A549 (cell line): ENCODE data around the gene PSME3. TPM values are rescaled to one million over a fixed set of nuclear protein-coding genes. Genes with fewer than 3 reads are reported as not detected.

Source experiments
- ATAC-seq, 2 experiments: fragments of 200-7000 bp in 1 of 2; fragments of >200 bp in 1 of 2; cut with Nextera tagmentation in 1 of 2; cut with Tn5 transposase in 1 of 2; 3 replicates each; pipeline versions ENCODE4 v1.8.0 to v1.9.1; 2018 to 2020; ENCODE audit warnings: mild to moderate bottlenecking in 1 of 2, moderate library complexity in 1 of 2
- CTCF ChIA-PET: fragments of 300-600 bp; sonication (Branson Sonifier 250); formaldehyde crosslinking; extraction: SDS; loops from one replicate; lab custom pipeline; 2021; ENCODE audit warnings: antibody characterized with exemption, inconsistent platforms; lab: Yijun Ruan, JAX
- POLR2A ChIA-PET: fragments of 350-600 bp; formaldehyde crosslinking; extraction: SDS; loops from one replicate; lab custom pipeline; 2021; ENCODE audit warnings: antibody characterized with exemption, inconsistent platforms; lab: Yijun Ruan, JAX
- DNase-seq, 2 experiments: peaks; one replicate each; pipeline versions ENCODE4 v3.0.0 to v3.0.0-alpha.2; 2011 to 2016; ENCODE audit warnings: low read depth in 1 of 2, low spot score in 1 of 2
- FAIRE-seq: peaks from 2 replicates; lab custom pipeline; 2011; peaks lifted over from hg19 to GRCh38; lab: Jason Lieb, UNC
- H3K27ac ChIP-seq, 2 experiments: fragments of >200 bp; sonication (Bioruptor Twin); formaldehyde crosslinking; 3 replicates each; pipeline ENCODE4 v1.5.1; 2016 to 2017
- H3K4me1 ChIP-seq: fragments of >200 bp; sonication (Bioruptor Twin); formaldehyde crosslinking; 3 replicates; pipeline ENCODE4 v1.6.1; 2016
- H3K4me2 ChIP-seq: fragments of >200 bp; sonication (Bioruptor Twin); formaldehyde crosslinking; 3 replicates; pipeline ENCODE4 v1.6.1; 2016
- H3K4me3 ChIP-seq: fragments of >200 bp; sonication (Bioruptor Twin); formaldehyde crosslinking; 3 replicates; pipeline ENCODE4 v1.5.1; 2016
- H3K9me3 ChIP-seq: fragments of >200 bp; sonication (Bioruptor Twin); formaldehyde crosslinking; 3 replicates; pipeline ENCODE4 v1.6.1; 2016
- BHLHE40 ChIP-seq: IDR thresholded peaks from 2 replicates; pipeline ENCODE4 v1.6.1; 2012; ENCODE audit warnings: low read depth, low read length, inconsistent platforms
- CBX2 ChIP-seq: fragments of 200-600 bp; sonication (generic); IDR thresholded peaks from 2 replicates; pipeline ENCODE4 v1.6.1; 2016; ENCODE audit warnings: low read depth, mild to moderate bottlenecking, borderline replicate concordance
- CHD2 ChIP-seq: fragments of 150-350 bp; IDR thresholded peaks from 2 replicates; pipeline ENCODE4 v1.6.1; 2014; ENCODE audit warnings: low read length; ENCODE audit not compliant: partially characterized antibody
- CTCF ChIP-seq: fragments of >200 bp; sonication (Bioruptor Twin); formaldehyde crosslinking; IDR thresholded peaks from 3 replicates; pipeline ENCODE4 v1.5.1; 2016
- E2F6 ChIP-seq: IDR thresholded peaks from 2 replicates; pipeline ENCODE4 v1.6.1; 2012; ENCODE audit warnings: low read depth, borderline replicate concordance
- EHMT2 ChIP-seq: fragments of 200-600 bp; sonication (generic); IDR thresholded peaks from 2 replicates; pipeline ENCODE4 v1.6.1; 2016; ENCODE audit warnings: antibody characterized with exemption, low read depth, mild to moderate bottlenecking, moderate library complexity
- EP300 ChIP-seq, 2 experiments: fragments of >200 bp; sonication (Bioruptor Twin); formaldehyde crosslinking; IDR thresholded peaks; 2 replicates in 1 of 2; 3 replicates in 1 of 2; pipeline ENCODE4 v1.6.1; 2016 to 2017
- ESRRA ChIP-seq: fragments of 150-350 bp; IDR thresholded peaks from 2 replicates; pipeline ENCODE4 v1.6.1; 2014; ENCODE audit warnings: mild to moderate bottlenecking, low read length, borderline replicate concordance
- FOSL2 ChIP-seq, 2 experiments: fragments of 450-650 bp in 1 of 2; fragments of >200 bp in 1 of 2; sonication (Bioruptor Twin) in 1 of 2; formaldehyde crosslinking; IDR thresholded peaks; 2 replicates each; pipeline versions ENCODE4 v1.5.0 to v1.6.1; 2016 to 2020; ENCODE audit warnings: mild to moderate bottlenecking in 1 of 2, moderate library complexity in 1 of 2
- FOXS1 ChIP-seq: fragments of 250-450 bp; sonication (Bioruptor Pico); IDR thresholded peaks from 2 replicates; pipeline ENCODE4 v1.5.0; 2020; ENCODE audit warnings: mild to moderate bottlenecking, moderate library complexity
- HES2 ChIP-seq: fragments of >200 bp; sonication (Bioruptor Twin); formaldehyde crosslinking; IDR thresholded peaks from 2 replicates; pipeline ENCODE4 v1.6.1; 2016
- HOXA7 ChIP-seq: fragments of 250-450 bp; sonication (Bioruptor Pico); IDR thresholded peaks from 2 replicates; pipeline ENCODE4 v1.5.0; 2020; ENCODE audit warnings: mild to moderate bottlenecking, moderate library complexity
- HOXB5 ChIP-seq: fragments of 250-450 bp; sonication (Bioruptor Pico); IDR thresholded peaks from 2 replicates; pipeline ENCODE4 v1.5.0; 2020; ENCODE audit warnings: mild to moderate bottlenecking, moderate library complexity
- NFE2L2 ChIP-seq: fragments of 150-350 bp; conservative IDR thresholded peaks from 2 replicates; pipeline ENCODE4 v1.6.1; 2014; ENCODE audit warnings: low read length
- PBX3 ChIP-seq: IDR thresholded peaks from 2 replicates; pipeline ENCODE4 v1.6.1; 2012
- PHF8 ChIP-seq: fragments of 200-600 bp; sonication (generic); IDR thresholded peaks from 2 replicates; pipeline ENCODE4 v1.6.1; 2016; ENCODE audit warnings: low read depth, mild to moderate bottlenecking, antibody characterized with exemption, moderate library complexity, borderline replicate concordance
- POLR2A ChIP-seq: IDR thresholded peaks from 2 replicates; pipeline ENCODE4 v1.6.1; 2012; ENCODE audit warnings: mild to moderate bottlenecking, low read length
- RCOR1 ChIP-seq: fragments of 150-350 bp; IDR thresholded peaks from 2 replicates; pipeline ENCODE4 v1.6.1; 2014; ENCODE audit warnings: antibody characterized with exemption, low read length, low read depth
- SMC3 ChIP-seq: fragments of >200 bp; sonication (Bioruptor Twin); formaldehyde crosslinking; IDR thresholded peaks from 3 replicates; pipeline ENCODE4 v1.6.1; 2018; ENCODE audit warnings: inconsistent platforms
- ZFP36 ChIP-seq: fragments of 450-650 bp; IDR thresholded peaks from 2 replicates; pipeline ENCODE4 v1.6.1; 2014; ENCODE audit warnings: borderline replicate concordance; ENCODE audit not compliant: partially characterized antibody
- ZNF302 ChIP-seq: fragments of 250-450 bp; sonication (Bioruptor Pico); IDR thresholded peaks from 2 replicates; pipeline ENCODE4 v1.9.0; 2021; ENCODE audit warnings: inconsistent platforms, mild to moderate bottlenecking, moderate library complexity
- ZSCAN20 ChIP-seq: fragments of 250-450 bp; sonication (Bioruptor Pico); IDR thresholded peaks from 2 replicates; pipeline ENCODE4 v1.8.0; 2022; ENCODE audit warnings: mild to moderate bottlenecking, moderate library complexity
- WGBS: methylation state at CpG from one replicate; pipeline ENCODE4 v1.1.6; 2017; ENCODE audit errors: missing lambda C conversion rate; 5-methylcytosine and 5-hydroxymethylcytosine counted together
- polyA plus RNA-seq, 4 experiments: library from polyadenylated mRNA; depleted of rRNA in 3 of 4; stranded (reverse); fragments of >200 nt; fragmentation: RNase III in 1 of 4; extraction: RNeasy Plus Mini Kit Qiagen cat#74134 plus additional on column Dnase treatment in 1 of 4; gene quantifications; 2 replicates in 3 of 4; 3 replicates in 1 of 4; pipeline ENCODE4 v1.2.3, GENCODE V29; 2011 to 2017

The PSME3 gene
- polyA plus RNA-seq, 2 of the 4 experiments (the other 2 are of a cell fraction), result 223 to 257 TPM

GRCh38 chr17:42830971-42831370 is 2.2 kb upstream of the PSME3 start:
- Histone ChIP-seq H3K27ac (no peak overlapping the region), H3K4me2 (no peak overlapping the region), H3K4me1 (peaks cover 22% of the 10 kb centered on the region), H3K4me3 (no peak overlapping the region), H3K9me3 (no peaks in the 10 kb centered on the region)
- ChIA-PET POLR2A (interaction anchor here (1.2 kb wide), 1 partner anchor 253 kb away, joined by 3 read pairs; no protein-coding TSS in a partner anchor), CTCF (interaction anchor here (1.0 to 6.4 kb wide), 3 partner anchors 11 to 65 kb away, joined by 3 to 81 read pairs (median 11); partner anchors contain the start of gene AOC2)
- no peak for ATAC-seq
- FAIRE-seq, result no peak
- TF ChIP-seq ZSCAN20, result no peak
- no peak for TF ChIP-seq HOXB5
- TF ChIP-seq ESRRA, result no peak
- TF ChIP-seq NFE2L2, result no peak
- no peak for TF ChIP-seq ZNF302 (CRISPR knock-in tag)
- no peak for TF ChIP-seq CTCF
- TF ChIP-seq FOXS1, result no peak
- no peak for TF ChIP-seq POLR2A
- DNase-seq, result no peak

GRCh38 chr17:42832213-42832933 is 824 bp upstream of the PSME3 start:
- DNase-seq (peak in 1 of 2 experiments; percentile 27), FAIRE-seq (no peak), ATAC-seq (peak; percentile 19 to 43; a peak in 5 of 6 replicates)
- TF ChIP-seq BHLHE40, result no peak
- no peak for TF ChIP-seq FOSL2 (IDR thresholded peaks at IDR 0.05)
- peak; percentile 14; the same call in 1 of the 2 replicates for TF ChIP-seq FOSL2 (CRISPR knock-in tag; IDR thresholded peaks at IDR 0.05)
- TF ChIP-seq HOXA7 (CRISPR knock-in tag), result peak; percentile 57; the same call in 1 of the 2 replicates
- ChIA-PET CTCF (interaction anchor here (0.7 to 6.4 kb wide), 14 partner anchors 10 to 284 kb away, joined by 3 to 81 read pairs (median 6); partner anchors contain the start of genes AOC2, BECN1 and PSMC3IP), POLR2A (interaction anchor here (2.0 to 2.3 kb wide), 2 partner anchors 8 to 166 kb away, joined by 8 to 30 read pairs; partner anchors contain the start of genes BECN1 and RPL27)
- 46% methylated on average over 9 of the region's 9 CpGs for WGBS
- Histone ChIP-seq H3K27ac (peak overlapping the region; percentile 95 to 96), H3K4me3 (peak overlapping the region; percentile 94), H3K4me2 (peak overlapping the region; percentile 85), H3K4me1 (peaks cover 22% of the 10 kb centered on the region), H3K9me3 (no peaks in the 10 kb centered on the region)

GRCh38 chr17:42833767-42834422 is 698 bp downstream of the PSME3 start:
- TF ChIP-seq CBX2, result no peak
- peak overlapping the region; percentile 87 for H3K4me2 ChIP-seq
- peak overlapping the region; percentile 95 to 96 for H3K27ac ChIP-seq
- CTCF ChIA-PET, result interaction anchor here (1.0 to 6.4 kb wide), 13 partner anchors 10 to 164 kb away, joined by 3 to 81 read pairs (median 8); partner anchors contain the start of genes AOC2, BECN1 and RPL27
- peaks cover 22% of the 10 kb centered on the region for H3K4me1 ChIP-seq
- POLR2A ChIA-PET, result interaction anchor here (0.6 to 2.3 kb wide), 5 partner anchors 9 to 164 kb away, joined by 3 to 30 read pairs (median 5); partner anchors contain the start of genes BECN1, COA3, RPL27 and VPS25
- 6% methylated on average over 17 of the region's 18 CpGs for WGBS
- DNase-seq (no peak), FAIRE-seq (no peak), ATAC-seq (peak; percentile 2 to 42; a peak in 2 of 6 replicates)
- H3K4me3 ChIP-seq, result peak overlapping the region; percentile 94
- H3K9me3 ChIP-seq, result no peaks in the 10 kb centered on the region

- Histone ChIP-seq H3K4me2 (no peak overlapping the region), H3K4me3 (no peak overlapping the region), H3K4me1 (peaks cover 22% of the 10 kb centered on the region), H3K9me3 (no peaks in the 10 kb centered on the region), H3K27ac (no peak overlapping the region)
- no peak for ATAC-seq
- no peak for FAIRE-seq
- ChIA-PET CTCF (interaction anchor here (0.7 to 6.4 kb wide), 8 partner anchors 8 to 270 kb away, joined by 3 to 81 read pairs (median 14); partner anchors contain the start of genes AOC2, BECN1 and RPL27), POLR2A (interaction anchor here (1.2 kb wide), 1 partner anchor 12 kb away, joined by 4 read pairs; the partner anchor contains the start of gene BECN1)
- no peak for DNase-seq
- WGBS, result 94% methylated on average over 6 of the region's 6 CpGs
- TF ChIP-seq PHF8, result no peak
- TF ChIP-seq HES2, result no peak
- TF ChIP-seq HOXA7 (CRISPR knock-in tag), result no peak
- TF ChIP-seq SMC3, result no peak
- no peak for TF ChIP-seq ESRRA
- TF ChIP-seq EP300 (IDR thresholded peaks at IDR 0.05), result no peak
- TF ChIP-seq HOXB5, result no peak
- no peak for TF ChIP-seq PBX3
- no peak for TF ChIP-seq EHMT2
- no peak for TF ChIP-seq ZFP36
- no peak for TF ChIP-seq CHD2
- no peak for TF ChIP-seq RCOR1
- no peak for TF ChIP-seq E2F6
Observed at GRCh38 chr17:42835732-42836131, 2.5 kb downstream of the PSME3 start.
